Trophoblast cell (in vitro differentiated cells and primary cell): ENCODE measurements around the gene RASAL2.

Experiments used
- DNase-seq, 2 donors: peaks; one replicate each; pipeline ENCODE4 v3.0.0-alpha.2; 2016
- H2AFZ ChIP-seq: 2 replicates; pipeline ENCODE4 v1.6.1; 2013; ENCODE audit warnings: low read length, moderate library complexity, mild to moderate bottlenecking; ENCODE audit not compliant: insufficient read depth, poor library complexity
- H2AK5ac ChIP-seq: 2 replicates; pipeline ENCODE4 v1.6.1; 2013; ENCODE audit warnings: mild to moderate bottlenecking, low read length
- H2BK120ac ChIP-seq: 2 replicates; pipeline ENCODE4 v1.6.1; 2013; ENCODE audit warnings: low read length, mild to moderate bottlenecking, moderate library complexity; ENCODE audit not compliant: insufficient read depth, poor library complexity
- H2BK12ac ChIP-seq: 2 replicates; pipeline ENCODE4 v1.6.1; 2013; ENCODE audit warnings: mild to moderate bottlenecking, low read length, moderate library complexity
- H2BK5ac ChIP-seq: 2 replicates; pipeline ENCODE4 v1.6.1; 2013; ENCODE audit warnings: low read length, low read depth, moderate library complexity, mild to moderate bottlenecking; ENCODE audit not compliant: poor library complexity
- H3K14ac ChIP-seq: 2 replicates; pipeline ENCODE4 v1.6.1; 2013; ENCODE audit warnings: mild to moderate bottlenecking, low read length
- H3K18ac ChIP-seq: 2 replicates; pipeline ENCODE4 v1.6.1; 2013; ENCODE audit warnings: mild to moderate bottlenecking, low read length
- H3K23ac ChIP-seq: 2 replicates; pipeline ENCODE4 v1.6.1; 2013; ENCODE audit warnings: low read length
- H3K27ac ChIP-seq: 2 replicates; pipeline ENCODE4 v1.5.1; 2013; ENCODE audit warnings: low read depth, mild to moderate bottlenecking, inconsistent platforms, low read length, moderate library complexity
- H3K27me3 ChIP-seq: 2 replicates; pipeline ENCODE4 v1.6.1; 2013; ENCODE audit warnings: inconsistent platforms, mild to moderate bottlenecking, low read length, moderate library complexity; ENCODE audit not compliant: insufficient read depth
- H3K36me3 ChIP-seq, 2 experiments: 1 replicate in 1 of 2; 2 replicates in 1 of 2; pipeline ENCODE4 v1.6.1; 2013; ENCODE audit warnings: low read length in 2 of 2, mild to moderate bottlenecking in 2 of 2, moderate library complexity in 1 of 2; ENCODE audit not compliant: insufficient read depth in 2 of 2, control insufficient read depth in 1 of 2
- H3K4ac ChIP-seq: 2 replicates; pipeline ENCODE4 v1.6.1; 2013; ENCODE audit warnings: low read depth, mild to moderate bottlenecking, low read length, moderate library complexity
- H3K4me1 ChIP-seq, 2 experiments: 1 replicate in 1 of 2; 2 replicates in 1 of 2; pipeline ENCODE4 v1.6.1; 2013; ENCODE audit warnings: low read length in 2 of 2, mild to moderate bottlenecking in 2 of 2, moderate library complexity in 1 of 2; ENCODE audit not compliant: insufficient read depth in 2 of 2, control insufficient read depth in 1 of 2
- H3K4me2 ChIP-seq: 2 replicates; pipeline ENCODE4 v1.6.1; 2013; ENCODE audit warnings: inconsistent platforms, mild to moderate bottlenecking, low read length, moderate library complexity
- H3K4me3 ChIP-seq: 2 replicates; pipeline ENCODE4 v1.5.1; 2013; ENCODE audit warnings: mild to moderate bottlenecking, low read depth, low read length, inconsistent platforms
- H3K79me1 ChIP-seq: one replicate; pipeline ENCODE4 v1.6.1; 2013; ENCODE audit warnings: low read length
- H3K79me2 ChIP-seq: 2 replicates; pipeline ENCODE4 v1.6.1; 2013; ENCODE audit warnings: low read length, mild to moderate bottlenecking; ENCODE audit not compliant: control insufficient read depth, insufficient read depth, poor library complexity
- H3K9ac ChIP-seq: 2 replicates; pipeline ENCODE4 v1.6.1; 2013; ENCODE audit warnings: mild to moderate bottlenecking, low read length
- H3K9me3 ChIP-seq: 2 replicates; pipeline ENCODE4 v1.6.1; 2013; ENCODE audit warnings: low read depth, mild to moderate bottlenecking, control low read depth, inconsistent platforms, low read length; ENCODE audit not compliant: insufficient read depth
- H4K12ac ChIP-seq: 2 replicates; pipeline ENCODE4 v1.6.1; 2013; ENCODE audit warnings: low read depth, mild to moderate bottlenecking, low read length, moderate library complexity
- H4K8ac ChIP-seq: 2 replicates; pipeline ENCODE4 v1.6.1; 2013; ENCODE audit warnings: low read depth, mild to moderate bottlenecking, low read length, moderate library complexity
- H4K91ac ChIP-seq: one replicate; pipeline ENCODE4 v1.6.1; 2013; ENCODE audit warnings: low read depth, mild to moderate bottlenecking, low read length, moderate library complexity
- WGBS: extraction: QIAGEN DNeasy Blood & Tissue Kit; methylation state at CpG from one replicate; pipeline ENCODE4 v1.1.7; 2013; ENCODE audit warnings: missing lambda C conversion rate; ENCODE audit not compliant: insufficient read length, insufficient coverage; ENCODE audit errors: extremely low coverage; 5-methylcytosine and 5-hydroxymethylcytosine counted together

The RASAL2 gene

DNA sequence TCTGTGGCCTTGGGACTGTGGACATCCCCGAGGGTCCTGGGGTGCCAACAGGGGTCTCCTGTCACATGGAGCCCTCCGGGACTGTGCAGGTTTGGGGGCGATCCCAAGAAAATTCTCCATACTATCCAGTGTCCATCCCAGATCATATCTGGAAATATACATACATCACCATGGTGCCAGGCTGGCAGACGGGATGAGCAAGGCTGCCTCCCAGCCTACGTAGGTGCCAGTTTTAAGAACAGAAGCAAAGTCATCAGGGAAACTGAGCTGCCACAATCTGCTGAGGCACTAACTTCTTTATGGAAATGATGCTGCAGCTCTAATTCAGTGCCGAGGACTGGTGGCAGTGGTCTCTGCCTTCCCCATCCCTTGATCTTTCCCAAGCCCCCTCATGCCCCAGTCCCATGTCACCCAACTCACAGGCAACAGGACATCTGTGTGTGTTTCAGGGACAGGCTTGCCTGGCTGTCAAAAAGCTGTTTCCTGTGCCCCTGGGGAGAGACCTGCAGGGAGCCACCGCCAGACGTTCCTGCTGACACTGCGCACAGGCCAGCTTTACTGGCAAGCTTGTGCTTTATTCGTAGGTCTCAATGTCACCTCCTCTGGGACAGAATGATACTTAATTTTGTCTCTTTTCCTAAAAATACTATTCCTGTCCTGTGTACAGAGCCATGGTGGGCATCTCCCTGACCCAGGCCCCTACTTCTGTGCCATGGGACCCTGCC is 434.5 kb downstream of the RASAL2 start:
- peaks cover 2% of the 10 kb centered on the region for H3K9me3 ChIP-seq
- H2AK5ac ChIP-seq, result no peak overlapping the region
- no peak overlapping the region for H3K9ac ChIP-seq
- no peaks in the 10 kb centered on the region for H3K79me1 ChIP-seq
- no peak overlapping the region for H3K14ac ChIP-seq
- no peak overlapping the region for H2AFZ ChIP-seq
- H2BK5ac ChIP-seq, result no peak overlapping the region
- no peak overlapping the region for H4K12ac ChIP-seq
- no peak overlapping the region for H4K8ac ChIP-seq
- no peak overlapping the region for H4K91ac ChIP-seq
- no peak overlapping the region for H2BK12ac ChIP-seq
- no peak overlapping the region for H3K4ac ChIP-seq
- DNase-seq, result no peak
- peaks cover 11% of the 10 kb centered on the region in 2 experiments for H3K4me1 ChIP-seq
- no peaks in the 10 kb centered on the region for H3K79me2 ChIP-seq
- H2BK120ac ChIP-seq, result no peak overlapping the region
- H3K23ac ChIP-seq, result no peak overlapping the region
- no peak overlapping the region for H3K27ac ChIP-seq
- WGBS, result no CpG with 5 or more reads among the region's 10 CpGs
- no peak overlapping the region for H3K18ac ChIP-seq
- H3K4me2 ChIP-seq, result no peak overlapping the region
- no peaks in the 10 kb centered on the region for H3K36me3 ChIP-seq
- no peak overlapping the region for H3K4me3 ChIP-seq
- H3K27me3 ChIP-seq, result no peaks in the 10 kb centered on the region

DNA sequence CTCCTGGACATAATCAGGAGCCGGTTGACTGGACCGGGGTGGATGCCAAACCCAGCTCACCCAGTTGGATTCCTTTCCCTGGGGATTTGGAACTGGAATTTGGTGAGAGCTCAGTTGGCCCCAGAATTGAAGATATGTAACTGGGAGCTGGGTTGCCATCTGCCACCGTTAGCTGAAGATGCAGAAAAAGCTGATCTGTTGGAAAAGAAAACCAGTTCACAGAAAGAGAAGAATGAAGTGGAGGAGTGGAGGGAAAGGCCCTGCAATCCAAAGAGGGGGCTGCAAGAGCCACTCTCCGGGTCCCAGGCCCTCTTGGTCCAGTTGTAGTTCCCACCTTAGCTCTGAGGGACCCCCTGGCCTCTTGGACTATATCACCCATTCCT is 435.0 kb downstream of the RASAL2 start:
- H3K14ac ChIP-seq, result no peak overlapping the region
- no peak overlapping the region for H4K8ac ChIP-seq
- H3K79me2 ChIP-seq, result no peaks in the 10 kb centered on the region
- H2AK5ac ChIP-seq, result no peak overlapping the region
- no peaks in the 10 kb centered on the region for H3K27me3 ChIP-seq
- H3K9ac ChIP-seq, result no peak overlapping the region
- no peak overlapping the region for H3K18ac ChIP-seq
- no peak overlapping the region for H4K91ac ChIP-seq
- no peak overlapping the region for H2BK5ac ChIP-seq
- no peak for DNase-seq
- no peak overlapping the region for H3K4me2 ChIP-seq
- H3K9me3 ChIP-seq, result peaks cover 2% of the 10 kb centered on the region
- WGBS, result no CpG with 5 or more reads among the region's 4 CpGs
- H3K79me1 ChIP-seq, result no peaks in the 10 kb centered on the region
- no peak overlapping the region for H3K23ac ChIP-seq
- no peak overlapping the region for H2AFZ ChIP-seq
- H3K36me3 ChIP-seq, result no peaks in the 10 kb centered on the region
- H3K4me3 ChIP-seq, result no peak overlapping the region
- H2BK120ac ChIP-seq, result no peak overlapping the region
- H3K27ac ChIP-seq, result no peak overlapping the region
- no peak overlapping the region for H3K4ac ChIP-seq
- H4K12ac ChIP-seq, result no peak overlapping the region
- peaks cover 11% of the 10 kb centered on the region in 2 experiments for H3K4me1 ChIP-seq
- H2BK12ac ChIP-seq, result no peak overlapping the region

DNA sequence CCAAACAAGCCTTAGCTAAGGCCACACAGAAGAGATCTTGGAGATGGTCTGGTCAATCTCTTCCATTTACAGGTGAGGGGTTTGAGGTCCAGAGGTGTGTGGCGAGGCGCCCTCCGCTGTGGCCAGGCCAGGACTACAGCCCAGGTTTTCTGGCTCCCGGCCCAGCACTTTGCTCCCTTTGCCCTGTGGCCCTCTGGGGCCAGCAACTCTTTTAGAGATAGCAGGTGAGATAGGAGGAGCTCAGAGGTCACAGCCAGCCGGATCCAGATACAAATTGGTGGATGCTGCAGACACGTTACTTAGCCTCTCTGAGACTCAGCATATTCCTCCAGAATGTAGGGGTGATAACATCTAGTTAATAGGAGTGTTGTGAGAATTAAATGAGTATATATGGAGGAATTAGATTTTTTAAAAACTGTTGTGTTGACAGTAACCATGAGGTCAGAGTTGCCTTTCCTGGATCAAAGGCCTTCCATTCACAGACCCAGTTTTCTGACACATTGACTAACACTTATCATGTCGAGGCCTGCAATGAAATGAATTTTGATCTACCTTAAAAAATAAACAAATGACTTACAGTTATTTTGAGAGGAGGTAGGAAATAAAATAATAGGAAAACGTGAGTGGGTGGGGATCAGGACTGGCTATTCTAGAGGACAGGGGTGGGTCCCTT is 435.6 kb downstream of the RASAL2 start:
- H3K14ac ChIP-seq, result no peak overlapping the region
- no peak overlapping the region for H3K23ac ChIP-seq
- no peak overlapping the region for H2BK120ac ChIP-seq
- H3K36me3 ChIP-seq, result no peaks in the 10 kb centered on the region
- H4K12ac ChIP-seq, result no peak overlapping the region
- H3K18ac ChIP-seq, result no peak overlapping the region
- H3K4ac ChIP-seq, result no peak overlapping the region
- no peaks in the 10 kb centered on the region for H3K9me3 ChIP-seq
- H3K4me1 ChIP-seq, result peaks cover 11% of the 10 kb centered on the region in 2 experiments
- no peak overlapping the region for H2AK5ac ChIP-seq
- H3K4me2 ChIP-seq, result no peak overlapping the region
- no peak overlapping the region for H4K8ac ChIP-seq
- no peaks in the 10 kb centered on the region for H3K79me1 ChIP-seq
- H3K4me3 ChIP-seq, result no peak overlapping the region
- no peaks in the 10 kb centered on the region for H3K79me2 ChIP-seq
- H4K91ac ChIP-seq, result no peak overlapping the region
- WGBS, result 100% methylated on average over 1 of the region's 8 CpGs
- no peak overlapping the region for H3K27ac ChIP-seq
- H2AFZ ChIP-seq, result no peak overlapping the region
- peak in 1 of 2 donors; percentile 28 for DNase-seq
- no peak overlapping the region for H2BK12ac ChIP-seq
- no peaks in the 10 kb centered on the region for H3K27me3 ChIP-seq
- H2BK5ac ChIP-seq, result no peak overlapping the region
- H3K9ac ChIP-seq, result no peak overlapping the region

GRCh38 chr1:178530037-178530402 is 436.1 kb downstream of the RASAL2 start:
- Histone ChIP-seq H3K23ac (no peak overlapping the region), H3K27ac (peak overlapping the region; percentile 18), H4K8ac (no peak overlapping the region), H2BK5ac (no peak overlapping the region), H3K36me3 (no peaks in the 10 kb centered on the region), H3K79me1 (no peaks in the 10 kb centered on the region), H3K79me2 (no peaks in the 10 kb centered on the region), H4K12ac (no peak overlapping the region), H3K4me1 (peaks cover 11% of the 10 kb centered on the region in 2 experiments), H3K4me3 (no peak overlapping the region), H2BK120ac (no peak overlapping the region), H2BK12ac (no peak overlapping the region), H3K9ac (no peak overlapping the region), H3K14ac (no peak overlapping the region), H3K9me3 (no peaks in the 10 kb centered on the region), H2AFZ (no peak overlapping the region), H3K4me2 (no peak overlapping the region), H3K4ac (no peak overlapping the region), H4K91ac (no peak overlapping the region), H3K27me3 (no peaks in the 10 kb centered on the region), H3K18ac (no peak overlapping the region), H2AK5ac (no peak overlapping the region)
- DNase-seq, result peak; percentile 64 to 75
- WGBS, result no CpG with 5 or more reads among the region's 2 CpGs
